Measurements from ENCODE around the gene COPB2. TPM values are rescaled to one million over a fixed set of nuclear protein-coding genes. Genes with fewer than 3 reads are reported as not detected.

COPB2 gene
- total RNA-seq, 1 experiment from 2014 or later = 119 TPM

- H3K27me3 ChIP-seq (ENCODE audit: insufficient read depth, low read length) = no peaks in the 10 kb centered on the region
- H3K36me3 ChIP-seq (ENCODE audit: control insufficient read depth in 1 of 2, insufficient read depth in 2 of 2, low read length in 2 of 2) = no peaks in the 10 kb centered on the region
- no peak for TF ChIP-seq CEBPB (IDR thresholded peaks at IDR 0.05; ENCODE audit: low read depth)
- no peak for TF ChIP-seq SRF (IDR thresholded peaks at IDR 0.05; ENCODE audit: low read depth)
- no peak for TF ChIP-seq TCF7L2 (IDR thresholded peaks at IDR 0.05; ENCODE audit: borderline replicate concordance, extremely low read depth, insufficient read depth, insufficient read length)
- TF ChIP-seq, protein P1, sequence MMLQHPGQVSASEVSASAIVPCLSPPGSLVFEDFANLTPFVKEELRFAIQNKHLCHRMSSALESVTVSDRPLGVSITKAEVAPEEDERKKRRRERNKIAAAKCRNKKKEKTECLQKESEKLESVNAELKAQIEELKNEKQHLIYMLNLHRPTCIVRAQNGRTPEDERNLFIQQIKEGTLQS (IDR thresholded peaks at IDR 0.05) = no peak
- ATAC-seq (no peak), DNase-seq (ENCODE audit: low read depth, low spot score) (no peak)
- H2AFZ ChIP-seq (ENCODE audit: low read depth, low read length, poor library complexity, severe bottlenecking) = no peak overlapping the region
- ChIA-PET RAD21 (ENCODE audit: low non-redundant PET in 1 of 2, low total read pairs in 2 of 2, uncharacterized antibody in 2 of 2, unreplicated experiment in 2 of 2) (no interaction called here), POLR2A (no interaction called here), CTCF (no interaction called here)
- no peak overlapping the region for H3K4me3 ChIP-seq (replicated peaks in 1 of 2; ENCODE audit: low read depth in 1 of 2, low read length in 2 of 2)
- no peak overlapping the region for H3K27ac ChIP-seq (ENCODE audit: low read depth, low read length)
- BruUV-seq (replicated peaks) = no TSS peak
- no peaks in the 10 kb centered on the region for H3K79me2 ChIP-seq (ENCODE audit: insufficient read depth, low read length)
- H3K9me2 ChIP-seq (ENCODE audit: insufficient read depth) = no peaks in the 10 kb centered on the region
- H3K4me2 ChIP-seq (ENCODE audit: low read length) = no peak overlapping the region
- no peaks in the 10 kb centered on the region for H4K20me1 ChIP-seq (ENCODE audit: insufficient read depth)
- H3K4me1 ChIP-seq (ENCODE audit: control insufficient read depth in 1 of 2, insufficient read depth in 2 of 2, low read length in 2 of 2) = peaks cover 0 to 6% of the 10 kb centered on the region in 2 experiments; a peak in 2 of 4 replicates
- intact Hi-C loops (cut with micrococcal nuclease) = no loop called here
- no peaks in the 10 kb centered on the region for H3K9me3 ChIP-seq (ENCODE audit: control insufficient read depth in 1 of 2, insufficient read depth in 1 of 2, low read depth in 1 of 2, low read length in 2 of 2)
- no peak overlapping the region for H3K9ac ChIP-seq (ENCODE audit: low read length)
Measured at GRCh38 chr3:139433089-139433488, 43.6 kb upstream of the COPB2 start.

DNA sequence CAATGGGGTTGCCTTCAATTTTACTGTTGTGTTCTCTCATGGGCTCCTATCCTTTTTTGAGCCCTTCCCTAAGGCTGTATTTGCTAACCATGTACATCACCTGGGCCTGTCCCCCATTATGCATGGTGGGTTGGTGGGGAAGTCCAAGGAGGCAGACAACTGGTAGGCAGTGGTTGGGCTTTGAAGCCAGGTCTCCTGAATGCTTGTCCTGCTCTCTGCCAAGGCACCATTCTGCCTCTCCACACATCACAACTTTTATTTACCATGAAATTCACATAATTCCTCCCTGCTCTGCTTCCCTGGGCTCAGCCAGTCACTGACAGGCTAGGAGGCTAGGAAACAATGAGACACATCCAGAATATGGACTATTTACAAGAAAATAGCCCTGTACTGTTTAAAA, 41.0 kb upstream of the COPB2 start:
- DNase-seq (ENCODE audit: low read depth, low spot score) (no peak), ATAC-seq (no peak)
- no TSS peak for BruUV-seq (replicated peaks)
- intact Hi-C loops (cut with micrococcal nuclease) = no loop called here
- Histone ChIP-seq H3K27me3 (ENCODE audit: insufficient read depth, low read length) (no peaks in the 10 kb centered on the region), H3K9me3 (ENCODE audit: control insufficient read depth in 1 of 2, insufficient read depth in 1 of 2, low read depth in 1 of 2, low read length in 2 of 2) (no peaks in the 10 kb centered on the region), H3K79me2 (ENCODE audit: insufficient read depth, low read length) (no peaks in the 10 kb centered on the region), H3K9me2 (ENCODE audit: insufficient read depth) (no peaks in the 10 kb centered on the region), H3K36me3 (ENCODE audit: control insufficient read depth in 1 of 2, insufficient read depth in 2 of 2, low read length in 2 of 2) (no peaks in the 10 kb centered on the region), H2AFZ (ENCODE audit: low read depth, low read length, poor library complexity, severe bottlenecking) (no peak overlapping the region), H3K4me3 (replicated peaks in 1 of 2; ENCODE audit: low read depth in 1 of 2, low read length in 2 of 2) (no peak overlapping the region), H3K4me1 (ENCODE audit: control insufficient read depth in 1 of 2, insufficient read depth in 2 of 2, low read length in 2 of 2) (peaks cover 0 to 6% of the 10 kb centered on the region in 2 experiments; a peak in 2 of 4 replicates), H3K4me2 (ENCODE audit: low read length) (no peak overlapping the region), H3K27ac (ENCODE audit: low read depth, low read length) (no peak overlapping the region), H3K9ac (ENCODE audit: low read length) (no peak overlapping the region), H4K20me1 (ENCODE audit: insufficient read depth) (no peaks in the 10 kb centered on the region)
- RAD21 ChIA-PET (ENCODE audit: low non-redundant PET in 1 of 2, low total read pairs in 2 of 2, uncharacterized antibody in 2 of 2, unreplicated experiment in 2 of 2) = no interaction called here
- POLR2A ChIA-PET = no interaction called here
- CTCF ChIA-PET = no interaction called here
- TF ChIP-seq ELF1 (IDR thresholded peaks at IDR 0.05; ENCODE audit: borderline replicate concordance, low read depth) = no peak
- no peak for TF ChIP-seq POLR2A (IDR thresholded peaks at IDR 0.05; ENCODE audit: borderline replicate concordance, extremely low read depth, insufficient read depth, insufficient read length)
- no peak for TF ChIP-seq RAD21 (IDR thresholded peaks at IDR 0.05; ENCODE audit: low read depth)
- TF ChIP-seq, protein P1 (IDR thresholded peaks at IDR 0.05) = no peak
- TF ChIP-seq CBX3 (IDR thresholded peaks at IDR 0.05; ENCODE audit: low read depth) = no peak
- no peak for TF ChIP-seq TCF7L2 (IDR thresholded peaks at IDR 0.05; ENCODE audit: borderline replicate concordance, extremely low read depth, insufficient read depth, insufficient read length)
- TF ChIP-seq YY1 (IDR thresholded peaks at IDR 0.05; ENCODE audit: extremely low read depth, insufficient replicate concordance, low read depth, low read length) = no peak
- TF ChIP-seq EZH2phosphoT487 (IDR thresholded peaks at IDR 0.05; ENCODE audit: borderline replicate concordance) = no peak
- no peak for TF ChIP-seq JUND (IDR thresholded peaks at IDR 0.05)
- TF ChIP-seq, protein P2, sequence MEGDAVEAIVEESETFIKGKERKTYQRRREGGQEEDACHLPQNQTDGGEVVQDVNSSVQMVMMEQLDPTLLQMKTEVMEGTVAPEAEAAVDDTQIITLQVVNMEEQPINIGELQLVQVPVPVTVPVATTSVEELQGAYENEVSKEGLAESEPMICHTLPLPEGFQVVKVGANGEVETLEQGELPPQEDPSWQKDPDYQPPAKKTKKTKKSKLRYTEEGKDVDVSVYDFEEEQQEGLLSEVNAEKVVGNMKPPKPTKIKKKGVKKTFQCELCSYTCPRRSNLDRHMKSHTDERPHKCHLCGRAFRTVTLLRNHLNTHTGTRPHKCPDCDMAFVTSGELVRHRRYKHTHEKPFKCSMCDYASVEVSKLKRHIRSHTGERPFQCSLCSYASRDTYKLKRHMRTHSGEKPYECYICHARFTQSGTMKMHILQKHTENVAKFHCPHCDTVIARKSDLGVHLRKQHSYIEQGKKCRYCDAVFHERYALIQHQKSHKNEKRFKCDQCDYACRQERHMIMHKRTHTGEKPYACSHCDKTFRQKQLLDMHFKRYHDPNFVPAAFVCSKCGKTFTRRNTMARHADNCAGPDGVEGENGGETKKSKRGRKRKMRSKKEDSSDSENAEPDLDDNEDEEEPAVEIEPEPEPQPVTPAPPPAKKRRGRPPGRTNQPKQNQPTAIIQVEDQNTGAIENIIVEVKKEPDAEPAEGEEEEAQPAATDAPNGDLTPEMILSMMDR (IDR thresholded peaks at IDR 0.05 in 2 of 3, conservative IDR thresholded peaks at IDR 0.05 in 1 of 3; ENCODE audit: borderline replicate concordance in 1 of 3, insufficient read depth in 1 of 3, low read depth in 2 of 3, low read length in 2 of 3) = no peak
- TF ChIP-seq ZFX (IDR thresholded peaks at IDR 0.05) = no peak
- no peak for TF ChIP-seq FOSL1 (IDR thresholded peaks at IDR 0.05; ENCODE audit: low read depth)
- TF ChIP-seq CEBPB (IDR thresholded peaks at IDR 0.05; ENCODE audit: low read depth) = no peak
- TF ChIP-seq, protein P3, sequence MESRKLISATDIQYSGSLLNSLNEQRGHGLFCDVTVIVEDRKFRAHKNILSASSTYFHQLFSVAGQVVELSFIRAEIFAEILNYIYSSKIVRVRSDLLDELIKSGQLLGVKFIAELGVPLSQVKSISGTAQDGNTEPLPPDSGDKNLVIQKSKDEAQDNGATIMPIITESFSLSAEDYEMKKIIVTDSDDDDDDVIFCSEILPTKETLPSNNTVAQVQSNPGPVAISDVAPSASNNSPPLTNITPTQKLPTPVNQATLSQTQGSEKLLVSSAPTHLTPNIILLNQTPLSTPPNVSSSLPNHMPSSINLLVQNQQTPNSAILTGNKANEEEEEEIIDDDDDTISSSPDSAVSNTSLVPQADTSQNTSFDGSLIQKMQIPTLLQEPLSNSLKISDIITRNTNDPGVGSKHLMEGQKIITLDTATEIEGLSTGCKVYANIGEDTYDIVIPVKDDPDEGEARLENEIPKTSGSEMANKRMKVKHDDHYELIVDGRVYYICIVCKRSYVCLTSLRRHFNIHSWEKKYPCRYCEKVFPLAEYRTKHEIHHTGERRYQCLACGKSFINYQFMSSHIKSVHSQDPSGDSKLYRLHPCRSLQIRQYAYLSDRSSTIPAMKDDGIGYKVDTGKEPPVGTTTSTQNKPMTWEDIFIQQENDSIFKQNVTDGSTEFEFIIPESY (IDR thresholded peaks at IDR 0.05; ENCODE audit: extremely low read depth, insufficient replicate concordance, low read length) = no peak
- TF ChIP-seq SP1 (IDR thresholded peaks at IDR 0.05; ENCODE audit: low read depth) = no peak
